Aorta (tissue), 5 donors: ENCODE measurements around the gene RPAP2. TPM values are rescaled to one million over a fixed set of nuclear protein-coding genes. Genes with fewer than 3 reads are reported as not detected.
"Not testable (repeated sequence)": the region's sequence is repeated elsewhere in the genome, so short reads cannot be mapped to it uniquely, and the experiment has no call there.

Experiments
- ATAC-seq: fragments of 200-7000 bp; cut with Tn5 transposase; one replicate; pipeline ENCODE4 v1.9.1; 2022; ENCODE audit warnings: moderate library complexity; ENCODE audit not compliant: low FRiP score
- DNase-seq, 2 donors: peaks; one replicate each; pipeline ENCODE4 v3.0.0-alpha.2; 2020
- H3K27ac ChIP-seq, 2 donors: one replicate each; pipeline ENCODE4 v1.5.1; 2013; ENCODE audit warnings: low read length in 2 of 2, mild to moderate bottlenecking in 2 of 2, moderate library complexity in 2 of 2, control low read depth in 1 of 2, inconsistent platforms in 1 of 2, low read depth in 1 of 2
- H3K27me3 ChIP-seq, 2 donors: one replicate each; pipeline ENCODE4 v1.6.1; 2013; ENCODE audit warnings: control low read depth in 1 of 2, low read length in 1 of 2, mild to moderate bottlenecking in 1 of 2, moderate library complexity in 1 of 2; ENCODE audit not compliant: insufficient read depth in 2 of 2, control insufficient read depth in 1 of 2
- H3K36me3 ChIP-seq, 2 donors: one replicate each; pipeline ENCODE4 v1.6.1; 2013; ENCODE audit warnings: control low read depth in 1 of 2, low read length in 1 of 2, mild to moderate bottlenecking in 1 of 2; ENCODE audit not compliant: insufficient read depth in 2 of 2, control insufficient read depth in 1 of 2
- H3K4me1 ChIP-seq, 2 donors: one replicate each; pipeline ENCODE4 v1.6.1; 2013; ENCODE audit warnings: low read length in 2 of 2, control low read depth in 1 of 2, mild to moderate bottlenecking in 1 of 2, moderate library complexity in 1 of 2; ENCODE audit not compliant: insufficient read depth in 2 of 2, control insufficient read depth in 1 of 2
- H3K4me3 ChIP-seq, 2 donors: one replicate each; pipeline ENCODE4 v1.5.1; 2013; ENCODE audit warnings: low read length in 2 of 2, control low read depth in 1 of 2, mild to moderate bottlenecking in 1 of 2
- H3K9me3 ChIP-seq: one replicate; pipeline ENCODE4 v1.6.1; 2013; ENCODE audit warnings: mild to moderate bottlenecking, low read length; ENCODE audit not compliant: control insufficient read depth
- WGBS, 2 donors: extraction: QIAGEN DNeasy Blood & Tissue Kit; methylation state at CpG; one replicate each; pipeline ENCODE4 v1.1.7; 2013; 5-methylcytosine and 5-hydroxymethylcytosine counted together
- intact Hi-C, 2 donors: fragments of 100-400 bp; cut with DNase I; formaldehyde crosslinking; loops; one replicate each; pipeline versions ENCODE4 v1.14.2 to v1.15.0; 2022
- polyA plus RNA-seq, 2 donors: library from polyadenylated mRNA; stranded (reverse); fragments of 200-250 nt; gene quantifications; one replicate each; pipeline ENCODE4 v1.2.3, GENCODE V29; 2013
- total RNA-seq, 2 donors: library from RNA; stranded (reverse); fragmentation: NEBNext Ultra II Directional; extraction: Animal tissue kit (Norgen Biotek cat#: 25700); gene quantifications; one replicate each; pipeline ENCODE4 v1.2.1, GENCODE V29; 2021
- donor health status: healthy with polysubstance abuse.
- donor health status: Bipolar disorder and iron deficiency.
- donor health status: DM: no; HTN: no; CAD: no.
- donor health status: DM: no; HTN: no; CAD: no.
- donor health status: DM: yes; HTN: yes; CAD: no.

RPAP2 gene
- total and polyA plus RNA-seq, 4 donors: 4.9 to 31.3 (median 21.0) TPM

DNA sequence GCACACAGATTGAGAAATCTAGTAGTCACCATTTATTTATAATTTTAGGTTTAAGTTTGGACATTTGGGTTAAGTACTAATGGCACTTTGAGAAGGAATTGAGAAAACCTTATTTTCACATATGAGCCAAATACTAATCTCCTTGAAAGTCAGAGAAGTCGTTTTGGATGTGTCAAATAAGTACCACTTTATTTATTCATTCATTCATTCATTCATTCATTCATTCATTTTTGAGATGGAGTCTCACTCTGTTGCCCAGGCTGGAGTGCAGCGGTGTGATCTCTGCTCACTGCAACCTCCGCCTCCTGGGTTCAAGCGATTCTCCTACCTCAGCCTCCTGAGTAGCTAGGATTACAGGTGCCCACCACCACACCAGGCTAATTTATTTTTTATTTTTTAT, 79.1 kb downstream of the RPAP2 start:
- H3K4me3 ChIP-seq, H3K27me3 ChIP-seq, H3K4me1 ChIP-seq, DNase-seq, ATAC-seq, intact Hi-C loops, H3K27ac ChIP-seq, H3K9me3 ChIP-seq: not testable (repeated sequence)
- 95% methylated on average over 4 of the region's 4 CpGs for WGBS, 2 donors
- H3K36me3 ChIP-seq: peaks cover 4 to 12% of the 10 kb centered on the region in 2 donors

- Histone ChIP-seq H3K9me3 (peaks cover 6% of the 10 kb centered on the region), H3K36me3 (peaks cover 9 to 14% of the 10 kb centered on the region in 2 donors), H3K4me1 (no peaks in the 10 kb centered on the region), H3K27ac (no peak overlapping the region), H3K4me3 (no peak overlapping the region), H3K27me3 (no peaks in the 10 kb centered on the region)
- DNase-seq (no peak), ATAC-seq (no peak)
- intact Hi-C loops: no loop called here
- 97 to 100% methylated on average over 2 of the region's 2 CpGs for WGBS, 2 donors
Measured at GRCh38 chr1:92380867-92381266, 82.0 kb downstream of the RPAP2 start.

- H3K27ac ChIP-seq, H3K4me1 ChIP-seq, DNase-seq, ATAC-seq, H3K4me3 ChIP-seq, H3K36me3 ChIP-seq, H3K9me3 ChIP-seq, intact Hi-C loops, H3K27me3 ChIP-seq: not testable (repeated sequence)
- WGBS, 2 donors: 96% methylated on average over 4 of the region's 4 CpGs
Measured at GRCh38 chr1:92393966-92394365, 95.1 kb downstream of the RPAP2 start.

- Histone ChIP-seq H3K27me3 (no peaks in the 10 kb centered on the region), H3K36me3 (no peaks in the 10 kb centered on the region), H3K27ac (no peak overlapping the region), H3K4me3 (no peak overlapping the region), H3K4me1 (no peaks in the 10 kb centered on the region), H3K9me3 (peaks cover 7% of the 10 kb centered on the region)
- 76 to 89% methylated on average over 2 of the region's 2 CpGs for WGBS, 2 donors
- intact Hi-C loops: no loop called here
- ATAC-seq (no peak), DNase-seq (no peak)
Measured at GRCh38 chr1:92398519-92398918, 99.7 kb downstream of the RPAP2 start.

DNA sequence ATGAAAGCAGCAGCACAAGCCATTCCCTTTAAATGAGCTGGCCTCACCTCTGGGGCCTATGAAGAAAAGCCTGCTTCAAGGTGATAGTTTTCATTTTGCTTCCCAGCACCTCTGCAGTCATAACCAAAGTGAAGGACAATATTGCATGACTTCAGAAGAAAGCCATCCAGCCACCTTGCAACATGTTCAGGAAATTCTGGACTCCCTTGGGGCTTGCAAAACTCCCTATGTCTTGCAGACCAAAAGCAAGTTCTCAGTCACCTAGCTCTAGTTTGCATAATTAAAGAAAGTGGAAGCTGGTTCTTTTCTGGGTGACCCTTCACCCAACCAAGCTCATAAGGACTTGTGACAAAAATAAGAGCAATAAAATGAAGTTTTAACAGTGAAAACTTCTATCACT, 100.2 kb downstream of the RPAP2 start:
- H3K27ac ChIP-seq: no peak overlapping the region
- intact Hi-C loops: no loop called here
- no peak for ATAC-seq
- H3K4me1 ChIP-seq: no peaks in the 10 kb centered on the region
- no peak overlapping the region for H3K4me3 ChIP-seq
- H3K36me3 ChIP-seq: no peaks in the 10 kb centered on the region
- no peaks in the 10 kb centered on the region for H3K27me3 ChIP-seq
- no peak for DNase-seq
- H3K9me3 ChIP-seq: peaks cover 8% of the 10 kb centered on the region

- WGBS, 2 donors: 66 to 81% methylated on average over 1 of the region's 1 CpG
- no peaks in the 10 kb centered on the region for H3K27me3 ChIP-seq
- DNase-seq (no peak), ATAC-seq (no peak)
- peaks cover 8% of the 10 kb centered on the region for H3K9me3 ChIP-seq
- intact Hi-C loops: no loop called here
- H3K4me3 ChIP-seq: no peak overlapping the region
- no peaks in the 10 kb centered on the region for H3K36me3 ChIP-seq
- H3K4me1 ChIP-seq: no peaks in the 10 kb centered on the region
- no peak overlapping the region for H3K27ac ChIP-seq
Measured at GRCh38 chr1:92404661-92405060, 105.8 kb downstream of the RPAP2 start.

DNA sequence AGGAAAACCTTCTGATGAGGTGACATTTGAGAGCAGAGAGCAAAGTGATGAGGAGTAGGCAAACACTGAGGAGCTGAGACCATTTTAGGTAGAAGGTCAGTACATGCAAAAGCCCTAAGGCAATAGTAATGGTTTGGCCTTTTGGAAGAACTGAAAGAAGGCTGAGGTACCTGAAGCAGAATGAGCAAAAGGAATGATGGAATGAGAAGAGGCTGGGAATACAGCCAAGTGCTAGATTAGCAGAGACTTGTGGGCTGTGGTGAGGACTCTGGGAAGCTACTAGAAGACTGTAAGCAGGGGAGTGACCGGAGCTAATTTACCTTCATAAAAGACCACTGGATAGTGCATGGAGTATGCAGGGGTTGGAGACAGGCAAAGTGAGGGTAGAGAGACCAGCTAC, 110.0 kb downstream of the RPAP2 start:
- Histone ChIP-seq H3K4me3 (no peak overlapping the region), H3K27ac (no peak overlapping the region), H3K36me3 (no peaks in the 10 kb centered on the region), H3K9me3 (no peaks in the 10 kb centered on the region), H3K4me1 (no peaks in the 10 kb centered on the region), H3K27me3 (no peaks in the 10 kb centered on the region)
- ATAC-seq: no peak
- 93 to 94% methylated on average over 1 of the region's 1 CpG for whole genome bisulfite sequencing, 2 donors
- intact Hi-C loops: no loop called here
- DNase-seq: no peak

DNA sequence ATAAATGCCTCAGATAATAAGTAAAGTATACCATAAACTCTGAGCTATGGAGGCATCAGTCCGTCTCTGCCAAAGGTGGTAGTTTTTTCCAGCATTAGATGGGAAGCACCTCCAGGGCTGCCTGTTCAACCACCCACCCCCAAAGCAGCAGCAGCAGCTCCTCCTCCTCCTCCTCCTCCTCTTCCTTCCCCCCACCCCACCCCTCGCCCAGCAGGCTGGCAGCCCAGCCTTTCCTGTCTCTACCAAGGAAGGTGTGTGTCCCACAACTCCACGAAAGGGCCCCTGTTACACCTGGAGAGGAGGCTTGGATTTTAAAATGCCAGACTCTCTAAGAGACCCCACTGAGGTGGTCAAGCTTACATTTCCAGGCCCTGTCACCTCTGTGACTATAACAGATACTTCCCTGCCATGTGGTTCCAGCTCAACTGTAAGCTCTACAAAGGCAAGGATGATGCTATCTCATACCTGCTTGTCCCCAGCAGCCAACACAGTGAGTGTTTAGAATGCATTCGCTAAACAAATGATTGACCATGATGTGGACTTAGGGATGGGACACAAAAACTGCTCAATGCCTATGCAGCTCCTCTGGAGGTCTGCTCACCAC, 111.2 kb downstream of the RPAP2 start:
- Histone ChIP-seq H3K9me3 (no peaks in the 10 kb centered on the region), H3K27ac (no peak overlapping the region), H3K4me3 (no peak overlapping the region), H3K4me1 (no peaks in the 10 kb centered on the region), H3K36me3 (no peaks in the 10 kb centered on the region), H3K27me3 (no peaks in the 10 kb centered on the region)
- ATAC-seq (no peak), DNase-seq (no peak)
- intact Hi-C loops: no loop called here
- WGBS, 2 donors: 75 to 78% methylated on average over 4 of the region's 4 CpGs

DNA sequence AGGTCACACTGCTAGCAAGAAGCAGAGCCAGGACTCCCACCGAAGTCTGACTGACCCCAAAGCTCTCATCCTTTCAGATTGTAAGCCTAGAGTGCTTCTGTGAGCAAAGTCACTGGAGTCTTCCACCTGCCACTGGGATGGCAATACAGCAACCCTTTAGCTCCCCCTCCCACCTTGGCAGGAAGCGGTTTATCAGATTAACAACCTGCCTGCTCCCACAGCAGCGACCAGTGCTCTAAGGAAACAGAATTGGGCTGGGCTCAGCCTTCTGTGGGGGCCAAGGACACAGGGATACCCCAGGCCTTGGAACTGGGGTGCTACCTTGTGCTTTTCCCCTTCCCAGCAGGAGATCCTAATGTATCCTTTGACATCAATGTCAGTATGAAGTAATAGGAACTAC, 111.8 kb downstream of the RPAP2 start:
- ATAC-seq: no peak
- DNase-seq: no peak
- Histone ChIP-seq H3K4me3 (no peak overlapping the region), H3K4me1 (no peaks in the 10 kb centered on the region), H3K27me3 (no peaks in the 10 kb centered on the region), H3K9me3 (no peaks in the 10 kb centered on the region), H3K36me3 (no peaks in the 10 kb centered on the region), H3K27ac (no peak overlapping the region)
- intact Hi-C loops: no loop called here
- 59 to 69% methylated on average over 3 of the region's 3 CpGs for WGBS, 2 donors
